Small intestine (tissue), 7 donors: ENCODE measurements around the gene PDGFA. TPM values are rescaled to one million over a fixed set of nuclear protein-coding genes. Genes with fewer than 3 reads are reported as not detected.

Experiments used
- DNase-seq, 2 donors: peaks; one replicate each; pipeline versions ENCODE4 v3.0.0 to v3.0.0-alpha.2; 2013
- FAIRE-seq: peaks from 2 replicates; lab custom pipeline; 2012; peaks lifted over from hg19 to GRCh38; lab: Jason Lieb, UNC
- H3K27ac ChIP-seq, 3 donors: one replicate each; pipeline ENCODE4 v1.5.1; 2013; ENCODE audit warnings: low read length in 2 of 3, mild to moderate bottlenecking in 2 of 3, control low read depth in 1 of 3, inconsistent platforms in 1 of 3, low read depth in 1 of 3, moderate library complexity in 1 of 3
- H3K27me3 ChIP-seq, 3 donors: one replicate each; pipeline ENCODE4 v1.6.1; 2013; ENCODE audit warnings: low read length in 3 of 3, inconsistent platforms in 1 of 3; ENCODE audit not compliant: control insufficient read depth in 3 of 3, insufficient read depth in 3 of 3
- H3K36me3 ChIP-seq, 3 donors: one replicate each; pipeline ENCODE4 v1.6.1; 2013; ENCODE audit warnings: low read length in 3 of 3, inconsistent platforms in 1 of 3, low read depth in 1 of 3, mild to moderate bottlenecking in 1 of 3, moderate library complexity in 1 of 3; ENCODE audit not compliant: control insufficient read depth in 3 of 3, insufficient read depth in 2 of 3
- H3K4me1 ChIP-seq, 3 donors: one replicate each; pipeline ENCODE4 v1.6.1; 2013; ENCODE audit warnings: low read length in 2 of 3, inconsistent platforms in 1 of 3, low read depth in 1 of 3, mild to moderate bottlenecking in 1 of 3, moderate library complexity in 1 of 3; ENCODE audit not compliant: control insufficient read depth in 3 of 3, insufficient read depth in 2 of 3
- H3K4me3 ChIP-seq, 3 donors: one replicate each; pipeline ENCODE4 v1.5.1; 2013; ENCODE audit warnings: low read length in 3 of 3, control low read depth in 1 of 3, inconsistent platforms in 1 of 3, low read depth in 1 of 3, mild to moderate bottlenecking in 1 of 3, moderate library complexity in 1 of 3
- H3K9me3 ChIP-seq, 2 donors: one replicate each; pipeline ENCODE4 v1.6.1; 2013; ENCODE audit warnings: low read depth in 1 of 2, low read length in 1 of 2; ENCODE audit not compliant: control insufficient read depth in 2 of 2, insufficient read depth in 1 of 2
- WGBS, 3 donors: extraction: QIAGEN DNeasy Blood & Tissue Kit; methylation state at CpG; one replicate each; pipeline ENCODE4 v1.1.7; 2013; 5-methylcytosine and 5-hydroxymethylcytosine counted together
- polyA plus RNA-seq, 4 donors: library from polyadenylated mRNA; stranded (reverse) in 3 of 4; unstranded in 1 of 4; fragments of 200-250 nt in 3 of 4; fragments of 120-200 nt in 1 of 4; gene quantifications; one replicate each; pipeline versions ENCODE4 v1.2.1 to v1.2.3, GENCODE V29; 2013
- donor health status: healthy with polysubstance abuse.
- donor health status: control.
- donor health status: control.
- donor health status: Bipolar disorder and iron deficiency.
- donor health status: healthy.

Gene PDGFA
- polyA plus RNA-seq, 4 donors: 17.4 to 107 (median 32.4) TPM

- H3K27ac ChIP-seq: peak overlapping the region in 1 of 3 donors; percentile 58
Observed at GRCh38 chr7:464454-465401, 54.9 kb downstream of the PDGFA start.

DNA sequence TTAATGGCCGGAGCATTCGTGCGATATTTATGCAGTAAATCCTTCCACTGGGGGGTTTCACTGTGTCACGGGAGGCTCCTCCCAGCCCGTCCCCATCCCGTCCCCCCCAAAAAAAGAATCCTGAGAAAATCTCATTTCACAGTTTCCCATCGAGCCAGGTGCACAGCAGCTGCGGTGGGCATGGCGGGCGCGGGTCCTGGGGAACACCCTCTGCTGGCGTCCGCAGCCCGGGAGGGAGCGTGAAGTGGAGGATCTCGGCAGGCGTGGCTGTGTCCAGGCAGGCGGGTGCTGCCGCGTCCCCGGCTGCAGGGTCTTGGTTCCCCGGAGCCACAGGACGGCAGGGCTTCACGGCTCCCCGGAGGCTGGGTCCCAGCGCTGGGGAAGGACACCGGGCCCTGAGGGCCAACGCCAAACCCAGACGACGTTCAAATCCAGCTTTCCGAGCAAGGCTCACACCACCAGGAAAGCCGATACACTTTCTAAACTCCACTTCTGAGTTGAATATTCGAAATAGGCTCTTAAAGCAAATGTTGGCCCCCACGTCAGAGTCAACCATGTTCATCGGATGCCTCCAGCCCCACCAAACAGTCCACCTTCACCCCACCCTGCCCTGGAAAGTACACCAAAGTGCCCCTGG, 55.7 kb downstream of the PDGFA start:
- DNase-seq (no peak), FAIRE-seq (no peak)
- Histone ChIP-seq H3K27me3 (no peaks in the 10 kb centered on the region), H3K9me3 (no peaks in the 10 kb centered on the region), H3K4me3 (no peak overlapping the region), H3K36me3 (no peaks in the 10 kb centered on the region), H3K4me1 (peaks cover 0 to 26% (median 0%) of the 10 kb centered on the region in 3 donors), H3K27ac (no peak overlapping the region)
- 90 to 95% (median 91%) methylated on average over 32 to 35 of the region's 35 CpGs for WGBS, 3 donors

More at GRCh38 chr7:464454-465401, 54.9 kb downstream of the PDGFA start:
- FAIRE-seq (no peak), DNase-seq (peak in 1 of 2 donors; percentile 52)
- WGBS, 3 donors: 51 to 69% (median 68%) methylated on average over 34 of the region's 34 CpGs
- H3K4me3 ChIP-seq: no peak overlapping the region
- H3K27me3 ChIP-seq: no peaks in the 10 kb centered on the region
- H3K36me3 ChIP-seq: no peaks in the 10 kb centered on the region
- H3K9me3 ChIP-seq: no peaks in the 10 kb centered on the region
- peaks cover 0 to 26% (median 0%) of the 10 kb centered on the region in 3 donors for H3K4me1 ChIP-seq

- Histone ChIP-seq H3K4me3 (no peak overlapping the region), H3K27me3 (no peaks in the 10 kb centered on the region), H3K27ac (no peak overlapping the region), H3K9me3 (no peaks in the 10 kb centered on the region), H3K4me1 (peaks cover 0 to 26% (median 0%) of the 10 kb centered on the region in 3 donors), H3K36me3 (no peaks in the 10 kb centered on the region)
- FAIRE-seq: no peak
- 95 to 96% (median 95%) methylated on average over 35 to 36 of the region's 36 CpGs for WGBS, 3 donors
- DNase-seq: no peak
Observed at GRCh38 chr7:463362-463781, 56.3 kb downstream of the PDGFA start.

DNA sequence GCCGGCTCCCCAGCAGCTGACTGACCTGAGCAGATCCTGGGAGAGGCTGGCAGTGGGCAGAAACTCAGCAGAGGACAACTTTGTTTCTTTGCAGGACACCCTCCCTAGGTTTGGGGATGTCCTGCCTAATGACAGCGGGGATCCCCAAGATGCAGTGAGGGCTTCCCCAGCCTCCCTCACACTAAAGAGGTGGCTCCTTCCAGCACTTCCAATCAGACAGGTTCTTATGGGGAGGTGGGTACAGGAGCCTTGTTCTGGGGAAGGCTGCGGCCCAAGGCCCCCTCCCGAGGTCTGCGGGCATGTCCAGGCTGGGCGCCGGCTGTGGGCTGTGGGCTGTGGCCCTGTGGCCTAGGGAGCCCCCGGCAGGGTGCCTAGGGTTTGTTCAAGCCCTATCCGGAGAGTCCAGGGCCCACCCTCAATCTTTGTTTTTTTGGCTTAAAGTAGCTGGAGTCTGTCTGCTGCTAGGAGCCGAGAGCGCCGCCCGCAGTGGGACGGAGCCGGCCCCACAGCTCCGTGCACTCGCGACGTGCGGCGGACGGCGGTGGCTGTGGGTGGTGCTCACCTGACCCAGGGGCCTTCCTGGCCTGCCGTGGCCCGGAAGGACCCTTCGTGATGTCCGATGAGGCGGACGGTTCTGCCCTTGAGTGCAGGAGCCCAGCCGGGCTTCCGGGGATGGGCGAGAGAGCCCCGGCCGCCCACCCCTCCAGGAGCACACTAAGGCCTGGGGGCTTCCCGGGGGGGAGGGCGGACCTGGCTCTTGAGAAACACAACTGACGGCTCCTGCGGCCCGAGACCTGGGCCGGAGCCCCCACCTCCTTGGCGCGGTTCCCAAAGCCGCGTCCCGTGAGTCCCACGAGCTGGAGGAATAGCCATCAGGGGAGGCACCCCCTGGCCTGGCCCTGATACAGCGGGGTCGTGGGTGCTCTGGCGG, 57.2 kb downstream of the PDGFA start:
- H3K27me3 ChIP-seq: no peaks in the 10 kb centered on the region
- H3K4me1 ChIP-seq: peaks cover 0 to 26% (median 0%) of the 10 kb centered on the region in 3 donors
- H3K9me3 ChIP-seq: no peaks in the 10 kb centered on the region
- no peaks in the 10 kb centered on the region for H3K36me3 ChIP-seq
- no peak overlapping the region for H3K27ac ChIP-seq
- DNase-seq (no peak), FAIRE-seq (no peak)
- H3K4me3 ChIP-seq: no peak overlapping the region
- WGBS, 3 donors: 91 to 94% (median 93%) methylated on average over 45 to 49 of the region's 49 CpGs

DNA sequence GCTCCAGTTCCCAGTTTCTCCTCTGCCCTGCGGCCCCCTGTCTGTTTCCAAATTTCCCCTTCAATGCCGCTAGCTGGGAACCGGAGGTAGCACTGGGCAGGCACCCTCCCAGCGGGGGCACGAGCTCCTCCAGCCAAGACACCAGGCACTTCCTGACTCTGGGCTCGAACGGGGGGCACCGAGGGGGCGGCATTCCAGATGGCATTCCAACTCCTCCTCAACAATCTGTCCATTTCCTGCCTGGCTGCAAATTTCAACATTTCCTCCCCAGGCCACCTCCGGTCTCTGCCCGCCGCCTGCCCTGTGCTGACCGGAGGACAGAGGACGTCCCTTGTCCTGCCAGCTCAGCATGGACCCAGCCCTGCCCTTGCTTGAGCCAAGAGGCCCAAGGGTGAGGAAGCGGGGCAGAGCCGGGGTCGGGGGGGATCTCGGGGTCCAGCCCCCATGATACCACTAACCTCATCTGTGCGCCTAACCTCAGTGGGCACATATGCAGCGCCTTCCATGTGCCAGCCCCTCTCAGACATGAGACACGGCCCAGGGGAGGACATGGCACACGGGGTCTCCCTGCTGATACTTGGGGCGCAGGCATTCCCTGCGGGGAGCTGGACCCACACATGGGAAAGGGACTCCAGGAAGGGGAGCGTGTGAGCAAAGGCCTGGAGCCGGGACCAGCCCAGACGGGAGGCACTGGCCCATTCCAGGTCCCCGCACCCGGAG, 58.0 kb downstream of the PDGFA start:
- FAIRE-seq (no peak), DNase-seq (no peak)
- Histone ChIP-seq H3K27ac (no peak overlapping the region), H3K4me1 (peaks cover 0 to 26% (median 0%) of the 10 kb centered on the region in 3 donors), H3K4me3 (no peak overlapping the region), H3K27me3 (no peaks in the 10 kb centered on the region), H3K9me3 (no peaks in the 10 kb centered on the region), H3K36me3 (no peaks in the 10 kb centered on the region)
- 82 to 92% (median 88%) methylated on average over 26 to 29 of the region's 29 CpGs for WGBS, 3 donors

- Histone ChIP-seq H3K4me3 (no peak overlapping the region), H3K4me1 (peaks cover 0 to 26% (median 0%) of the 10 kb centered on the region in 3 donors), H3K36me3 (no peaks in the 10 kb centered on the region), H3K27me3 (no peaks in the 10 kb centered on the region), H3K9me3 (no peaks in the 10 kb centered on the region), H3K27ac (no peak overlapping the region)
- no peak for DNase-seq
- FAIRE-seq: no peak
- WGBS, 3 donors: 79 to 86% (median 84%) methylated on average over 2 of the region's 2 CpGs
Observed at GRCh38 chr7:461117-461452, 58.6 kb downstream of the PDGFA start.

DNA sequence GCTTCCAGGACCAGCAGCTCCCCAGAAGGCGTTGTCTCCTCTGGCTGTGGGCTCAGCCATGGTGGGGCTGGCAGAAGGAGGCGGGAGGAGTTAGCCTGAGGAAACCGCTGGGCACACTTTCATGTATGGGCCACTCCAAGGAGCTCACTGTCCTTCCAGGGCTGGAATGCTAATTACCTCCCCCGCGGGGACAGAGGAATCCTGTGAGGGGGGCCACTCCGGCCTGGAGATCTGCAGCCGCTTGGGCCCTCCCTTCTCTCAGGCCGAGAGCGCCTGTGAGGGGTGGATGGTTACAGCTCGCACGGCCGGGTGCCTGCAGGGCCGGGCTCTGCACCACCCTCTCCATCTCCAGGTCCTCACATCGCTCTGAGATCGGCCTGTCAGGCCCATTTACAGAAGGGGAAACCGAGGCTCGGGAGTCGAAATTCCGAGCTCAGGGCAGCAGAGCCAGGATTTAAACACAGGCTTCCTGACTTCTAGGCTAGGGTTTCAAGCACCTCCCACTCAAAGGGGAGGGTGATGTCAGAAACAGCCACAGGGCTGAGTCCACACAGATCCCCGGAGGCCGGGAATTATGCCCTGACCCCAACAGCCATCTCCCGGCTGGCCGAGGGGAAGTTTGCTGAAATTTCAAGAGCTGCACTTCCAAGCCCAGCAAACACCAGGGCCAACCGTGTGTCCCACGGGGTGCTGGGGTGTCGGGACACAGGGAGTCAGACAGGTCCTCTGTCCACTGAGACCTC, 59.1 kb downstream of the PDGFA start:
- H3K36me3 ChIP-seq: no peaks in the 10 kb centered on the region
- DNase-seq (peak in 1 of 2 donors; percentile 46), FAIRE-seq (no peak)
- no peak overlapping the region for H3K27ac ChIP-seq
- H3K9me3 ChIP-seq: no peaks in the 10 kb centered on the region
- H3K4me1 ChIP-seq: peaks cover 0 to 28% (median 0%) of the 10 kb centered on the region in 3 donors
- H3K4me3 ChIP-seq: no peak overlapping the region
- no peaks in the 10 kb centered on the region for H3K27me3 ChIP-seq
- WGBS, 3 donors: 51 to 62% (median 56%) methylated on average over 21 to 26 of the region's 26 CpGs
